Heart right ventricle (tissue), 16 donors: ENCODE results near the gene ARPP21. TPM values are rescaled to one million over a fixed set of nuclear protein-coding genes. Genes with fewer than 3 reads are reported as not detected.

ENCODE experiments used
- ATAC-seq, 8 donors: fragments of 200-7000 bp; cut with Tn5 transposase; one replicate each; pipeline ENCODE4 v1.9.1; 2020; ENCODE audit warnings: mild to moderate bottlenecking in 8 of 8, moderate library complexity in 8 of 8, moderate number of reproducible peaks in 1 of 8
- DNase-seq, 2 donors: peaks; one replicate each; pipeline ENCODE4 v3.0.0-alpha.2; 2020
- H3K27ac ChIP-seq, 10 donors: fragments of 200-600 bp; sonication (generic) in 2 of 10; one replicate each; pipeline versions ENCODE4 v1.5.0 to v1.8.0; 2020 to 2022; ENCODE audit warnings: mild to moderate bottlenecking in 3 of 10
- H3K27me3 ChIP-seq, 7 donors: fragments of 200-600 bp; one replicate each; pipeline ENCODE4 v1.8.0; 2021 to 2022; ENCODE audit warnings: mild to moderate bottlenecking in 2 of 7
- H3K36me3 ChIP-seq, 9 donors: fragments of 200-600 bp; sonication (generic) in 1 of 9; one replicate each; pipeline versions ENCODE4 v1.5.0 to v1.8.0; 2020 to 2022; ENCODE audit warnings: mild to moderate bottlenecking in 2 of 9
- H3K4me1 ChIP-seq, 9 donors: fragments of 200-600 bp; sonication (generic) in 1 of 9; one replicate each; pipeline versions ENCODE4 v1.5.0 to v1.8.0; 2020 to 2022; ENCODE audit warnings: mild to moderate bottlenecking in 4 of 9
- H3K4me3 ChIP-seq, 10 donors: fragments of 200-600 bp; sonication (generic) in 2 of 10; one replicate each; pipeline versions ENCODE4 v1.5.0 to v1.8.0; 2020 to 2022; ENCODE audit warnings: mild to moderate bottlenecking in 7 of 10, moderate library complexity in 2 of 10
- H3K9me3 ChIP-seq, 11 donors: fragments of 200-600 bp in 10 of 11; sonication (generic) in 2 of 11; one replicate each; pipeline versions ENCODE4 v1.5.0 to v1.8.0; 2013 to 2022; ENCODE audit warnings: mild to moderate bottlenecking in 2 of 11, control low read depth in 1 of 11, moderate library complexity in 1 of 11
- WGBS, 2 donors: extraction: QIAGEN DNeasy Blood & Tissue Kit; methylation state at CpG; one replicate each; pipeline ENCODE4 v1.1.7; 2013; ENCODE audit warnings: inconsistent platforms in 1 of 2; 5-methylcytosine and 5-hydroxymethylcytosine counted together
- intact Hi-C, 10 donors: fragments of 100-400 bp; cut with DNase I; formaldehyde crosslinking; loops; one replicate each; pipeline versions ENCODE4 v1.11.1 to v1.14.2; 2022
- polyA plus RNA-seq, 2 donors: library from polyadenylated mRNA; stranded (reverse); fragments of 200-250 nt; gene quantifications; one replicate each; pipeline ENCODE4 v1.2.3, GENCODE V29; 2013
- total RNA-seq, 10 donors: library from RNA; stranded (reverse); fragmentation: NEBNext Ultra II Directional in 3 of 10; extraction: Animal tissue kit (Norgen Biotek cat#: 25700) in 3 of 10; gene quantifications; one replicate each; pipeline versions ENCODE4 v1.2.1 to v1.2.4, GENCODE V29; 2021 to 2023
- TF ChIP-seq, protein P1 (sequence below), 9 donors: fragments of 200-600 bp; sonication (generic) in 2 of 9; IDR thresholded peaks; one replicate each; pipeline versions ENCODE4 v1.5.0 to v1.8.0; 2021 to 2022; ENCODE audit warnings: antibody characterized with exemption in 9 of 9, mild to moderate bottlenecking in 5 of 9, moderate library complexity in 1 of 9
- donor health status: Arrhythmogenic right ventricular cardiomyopathy.
- donor health status: ischemic (EF 13 %, LVEDD 7.1; RV severe dilation, severe dysfunction).
- donor health status: healthy with polysubstance abuse.
- donor health status: DM: no; HTN: yes; CAD: no.
- donor health status: DM: no; HTN: no; CAD: no.
- donor health status: ischemic (EF 25% LVEDD 6.9; RV normal size, moderate dysfunction).
- donor health status: ischemic (EF 25% LVEDD 5.7; RV mildly dilated, moderate dysfunction).
- donor health status: healthy.
- donor health status: DM: yes; HTN: yes; CAD: no.
- donor health status: Ischemic cardiomyopathy.
- donor health status: ischemic (EF 35%, LVEDD 5.7; RV mildly dilated, moderate dysfunction).
- donor health status: nonischemic (EF 11% LVEDD 7.7; RV severe dilation, severe dysfunction).
- donor health status: DM: yes; HTN: yes; CAD: no.
- donor health status: PGD.
- donor health status: ischemic (EF 29% LVEDD 5.4; RV normal size, mild dysfunction).
- donor health status: nonischemic (EF 23%, LVEDD 6.1; RV moderate dilation, normal function).

The ARPP21 gene
- total and polyA plus RNA-seq, 12 donors, result 0.06 TPM; not detected in 11

DNA sequence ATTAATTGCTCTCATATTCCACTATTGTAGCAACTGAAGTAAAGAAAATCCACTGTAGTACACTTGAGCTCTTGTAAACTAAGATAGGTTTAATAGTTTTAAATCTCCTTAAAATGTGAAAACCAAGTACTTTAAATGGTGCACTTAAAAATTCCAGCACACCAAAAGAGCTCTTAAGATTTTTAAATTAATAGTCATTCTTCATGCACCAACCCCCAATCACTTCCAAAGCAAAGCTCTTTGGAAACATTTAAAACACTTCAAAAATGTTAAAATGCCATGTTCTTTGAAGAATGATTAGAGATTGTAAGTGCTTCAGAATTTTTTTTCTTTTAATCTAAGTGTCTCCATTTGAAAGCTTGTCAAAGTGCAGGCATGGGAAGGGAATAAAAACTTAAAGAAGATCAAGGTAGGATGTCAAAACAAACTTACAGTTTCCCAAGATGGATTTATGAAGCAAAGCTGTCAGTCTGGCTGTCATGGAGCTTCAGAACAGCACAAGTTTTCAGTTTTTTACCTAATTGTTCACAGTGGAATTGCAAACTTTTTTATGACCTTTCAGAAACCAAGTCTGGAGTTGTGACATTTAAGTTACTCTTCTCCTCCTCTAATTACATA is 84.3 kb downstream of the ARPP21 start:
- TF ChIP-seq, protein P1, sequence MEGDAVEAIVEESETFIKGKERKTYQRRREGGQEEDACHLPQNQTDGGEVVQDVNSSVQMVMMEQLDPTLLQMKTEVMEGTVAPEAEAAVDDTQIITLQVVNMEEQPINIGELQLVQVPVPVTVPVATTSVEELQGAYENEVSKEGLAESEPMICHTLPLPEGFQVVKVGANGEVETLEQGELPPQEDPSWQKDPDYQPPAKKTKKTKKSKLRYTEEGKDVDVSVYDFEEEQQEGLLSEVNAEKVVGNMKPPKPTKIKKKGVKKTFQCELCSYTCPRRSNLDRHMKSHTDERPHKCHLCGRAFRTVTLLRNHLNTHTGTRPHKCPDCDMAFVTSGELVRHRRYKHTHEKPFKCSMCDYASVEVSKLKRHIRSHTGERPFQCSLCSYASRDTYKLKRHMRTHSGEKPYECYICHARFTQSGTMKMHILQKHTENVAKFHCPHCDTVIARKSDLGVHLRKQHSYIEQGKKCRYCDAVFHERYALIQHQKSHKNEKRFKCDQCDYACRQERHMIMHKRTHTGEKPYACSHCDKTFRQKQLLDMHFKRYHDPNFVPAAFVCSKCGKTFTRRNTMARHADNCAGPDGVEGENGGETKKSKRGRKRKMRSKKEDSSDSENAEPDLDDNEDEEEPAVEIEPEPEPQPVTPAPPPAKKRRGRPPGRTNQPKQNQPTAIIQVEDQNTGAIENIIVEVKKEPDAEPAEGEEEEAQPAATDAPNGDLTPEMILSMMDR (IDR thresholded peaks at IDR 0.05), result no peak

DNA sequence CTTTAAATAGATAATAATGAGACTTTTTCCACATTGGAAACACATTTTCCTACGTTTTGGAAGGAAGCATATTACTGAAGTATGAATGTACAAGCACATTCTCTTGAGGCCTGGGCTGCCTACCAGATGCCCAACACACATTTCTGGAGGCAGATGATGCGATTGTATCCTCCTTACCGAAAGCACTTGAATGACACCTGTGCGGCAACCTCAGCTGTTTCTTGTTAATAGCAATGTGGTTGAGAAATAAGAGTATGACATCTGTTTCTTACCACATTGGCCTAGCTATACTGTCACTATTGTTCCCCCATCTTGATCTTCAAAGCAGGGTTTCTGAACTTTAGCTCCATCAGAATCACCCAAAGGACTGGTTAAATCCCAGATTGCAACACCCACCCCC is 84.8 kb downstream of the ARPP21 start:
- Histone ChIP-seq H3K27ac (no peak overlapping the region), H3K9me3 (no peaks in the 10 kb centered on the region), H3K27me3 (peaks cover 0 to 2% (median 0%) of the 10 kb centered on the region in 7 donors), H3K36me3 (no peaks in the 10 kb centered on the region), H3K4me3 (no peak overlapping the region), H3K4me1 (no peaks in the 10 kb centered on the region)
- intact Hi-C loops, result no loop called here
- WGBS, 2 donors, result 85 to 88% methylated on average over 4 of the region's 4 CpGs
- ATAC-seq (no peak), DNase-seq (no peak)
- TF ChIP-seq, protein P1 (IDR thresholded peaks at IDR 0.05), result no peak

More for the DNA sequence above, 84.3 kb downstream of the ARPP21 start:
- Histone ChIP-seq H3K36me3 (no peaks in the 10 kb centered on the region), H3K27ac (no peak overlapping the region), H3K4me3 (no peak overlapping the region), H3K9me3 (no peaks in the 10 kb centered on the region), H3K27me3 (no peaks in the 10 kb centered on the region), H3K4me1 (no peaks in the 10 kb centered on the region)
- intact Hi-C loops, result no loop called here
- ATAC-seq (no peak), DNase-seq (no peak)

DNA sequence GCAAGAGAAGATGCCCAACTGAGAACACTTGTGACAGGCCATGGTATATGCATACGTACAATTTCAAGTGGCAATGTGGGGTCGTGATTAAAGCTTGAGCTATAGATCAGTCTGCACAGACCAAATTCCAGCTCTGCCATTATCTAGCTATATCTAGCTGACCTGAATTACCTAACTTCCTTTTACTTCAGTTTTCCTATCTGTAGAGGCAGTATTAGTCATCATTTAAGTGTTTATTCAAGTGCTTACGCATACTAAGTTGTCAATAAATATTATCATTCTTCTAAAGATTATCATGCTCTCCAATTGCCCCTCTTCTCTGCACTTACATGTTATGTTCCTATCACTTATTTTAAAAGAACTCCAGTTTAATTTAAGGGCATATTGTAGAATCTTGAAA is 87.9 kb downstream of the ARPP21 start:
- Histone ChIP-seq H3K36me3 (no peaks in the 10 kb centered on the region), H3K27me3 (peaks cover 0 to 5% (median 0%) of the 10 kb centered on the region in 7 donors), H3K9me3 (no peaks in the 10 kb centered on the region), H3K4me1 (no peaks in the 10 kb centered on the region), H3K27ac (no peak overlapping the region), H3K4me3 (no peak overlapping the region)
- ATAC-seq, result no peak
- TF ChIP-seq, protein P1 (IDR thresholded peaks at IDR 0.05), result no peak
- 71 to 73% methylated on average over 3 of the region's 3 CpGs for WGBS, 2 donors
- intact Hi-C loops, result no loop called here
- no peak for DNase-seq

DNA sequence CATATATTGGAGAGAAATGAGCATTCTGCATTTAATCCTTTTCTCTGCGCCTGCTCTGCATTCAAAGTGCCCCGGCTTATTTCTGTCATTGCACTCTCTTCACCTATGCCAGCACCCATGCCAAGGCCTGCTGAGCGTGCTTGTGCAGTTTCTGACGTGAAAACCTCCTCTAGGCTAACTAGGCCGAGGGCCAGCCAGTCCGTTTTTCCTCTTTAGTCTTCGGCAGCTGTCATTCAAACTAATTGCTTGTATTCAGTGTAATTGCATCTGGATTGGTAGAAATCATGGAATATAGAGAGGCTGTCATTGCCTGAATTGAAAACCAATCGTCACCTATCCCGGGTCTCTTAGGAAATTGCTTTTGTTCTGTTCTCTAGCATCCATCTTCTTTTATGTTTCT is 94.0 kb downstream of the ARPP21 start:
- H3K4me1 ChIP-seq, result no peaks in the 10 kb centered on the region
- no peak overlapping the region for H3K27ac ChIP-seq
- intact Hi-C loops, result no loop called here
- ATAC-seq, result no peak
- H3K4me3 ChIP-seq, result no peak overlapping the region
- H3K36me3 ChIP-seq, result no peaks in the 10 kb centered on the region
- no peak for DNase-seq
- peaks cover 0 to 5% (median 0%) of the 10 kb centered on the region in 7 donors for H3K27me3 ChIP-seq
- TF ChIP-seq, protein P1 (IDR thresholded peaks at IDR 0.05), result no peak
- no peaks in the 10 kb centered on the region for H3K9me3 ChIP-seq
- WGBS, 2 donors, result 93 to 94% methylated on average over 9 of the region's 9 CpGs
